ENCODE data around the gene HSPG2.

The HSPG2 gene

DNA sequence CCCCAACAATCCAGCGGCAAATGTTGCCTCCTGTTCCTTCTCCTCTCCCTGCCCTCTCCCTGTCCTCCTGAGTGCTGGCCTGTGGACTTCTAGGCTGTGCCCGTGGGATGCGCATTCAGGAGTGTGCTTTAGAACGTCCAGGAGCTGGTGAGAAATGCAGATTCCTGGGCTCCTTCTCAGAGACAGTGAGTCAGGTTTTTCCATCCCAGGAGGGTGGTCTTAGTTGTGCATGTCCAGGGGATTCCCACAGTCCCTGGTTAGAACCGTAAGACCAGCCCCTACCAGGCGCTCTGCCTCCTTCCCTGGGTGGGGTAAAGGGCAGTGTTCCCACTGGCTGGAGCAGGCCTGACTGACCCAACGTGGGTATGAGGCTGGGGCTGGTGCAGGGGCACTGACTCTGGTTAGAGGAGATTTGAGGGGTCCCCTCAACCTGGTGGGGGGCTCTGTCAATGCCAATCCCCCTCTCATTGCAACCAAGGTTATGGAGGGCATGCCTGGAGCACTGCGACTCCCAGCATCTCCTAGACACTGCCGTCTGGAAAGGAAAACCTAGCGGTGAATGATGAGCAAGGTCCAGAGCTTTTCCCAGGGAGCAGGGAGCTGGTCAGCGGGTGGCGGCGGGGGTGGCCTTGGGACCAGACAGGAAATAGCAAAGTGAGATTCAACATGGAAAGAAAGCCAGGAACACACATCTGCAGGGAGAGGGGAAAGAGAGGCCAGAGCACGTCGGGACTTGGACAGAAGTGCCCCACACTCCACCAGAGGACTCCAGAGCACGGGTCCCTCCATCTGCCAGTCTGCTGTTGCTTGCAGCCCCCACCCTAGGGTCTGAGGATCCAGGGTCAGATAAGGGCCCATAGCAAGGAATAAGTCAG, 38.5 kb downstream of the HSPG2 start:
- Histone ChIP-seq H3K27me3 (ENCODE audit: insufficient read depth, poor library complexity, severe bottlenecking) (no peaks in the 10 kb centered on the region), H3K4me3 (ENCODE audit: severe bottlenecking) (no peak overlapping the region), H3K36me3 (ENCODE audit: low read depth) (peaks cover 9% of the 10 kb centered on the region; the same call in 1 of the 2 replicates), H3K4me1 (ENCODE audit: insufficient read depth, poor library complexity, severe bottlenecking) (no peaks in the 10 kb centered on the region), H3K27ac (ENCODE audit: poor library complexity, severe bottlenecking) (no peak overlapping the region), H3K9me3 (ENCODE audit: severe bottlenecking) (no peaks in the 10 kb centered on the region)
- DNase-seq (ENCODE audit: low spot score) (peak; percentile 41), ATAC-seq (ENCODE audit: low read depth) (no peak)
- no peak for TF ChIP-seq CTCF (IDR thresholded peaks at IDR 0.05; ENCODE audit: poor library complexity, severe bottlenecking)

DNA sequence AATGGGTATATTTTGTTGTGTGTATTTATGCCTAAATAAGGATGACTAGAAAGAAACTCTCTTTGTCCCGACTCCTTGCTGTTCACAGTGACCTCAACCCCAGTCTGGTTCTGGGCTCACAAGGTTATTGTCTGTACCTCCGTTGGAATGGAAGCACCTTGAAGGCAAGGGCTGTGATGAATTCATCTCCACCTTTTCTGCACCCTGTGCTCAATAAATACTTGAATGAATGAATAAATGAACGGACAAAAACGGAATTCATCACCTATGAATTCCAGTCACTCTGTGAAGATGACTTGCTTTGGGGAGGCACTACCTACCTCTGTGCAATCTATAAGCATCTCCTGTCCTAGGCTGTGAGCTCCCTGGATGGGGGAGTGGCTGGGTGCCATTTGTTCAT, 39.3 kb downstream of the HSPG2 start:
- no peak for TF ChIP-seq CTCF (IDR thresholded peaks at IDR 0.05; ENCODE audit: poor library complexity, severe bottlenecking)
- no peaks in the 10 kb centered on the region for H3K27me3 ChIP-seq (ENCODE audit: insufficient read depth, poor library complexity, severe bottlenecking)

DNA sequence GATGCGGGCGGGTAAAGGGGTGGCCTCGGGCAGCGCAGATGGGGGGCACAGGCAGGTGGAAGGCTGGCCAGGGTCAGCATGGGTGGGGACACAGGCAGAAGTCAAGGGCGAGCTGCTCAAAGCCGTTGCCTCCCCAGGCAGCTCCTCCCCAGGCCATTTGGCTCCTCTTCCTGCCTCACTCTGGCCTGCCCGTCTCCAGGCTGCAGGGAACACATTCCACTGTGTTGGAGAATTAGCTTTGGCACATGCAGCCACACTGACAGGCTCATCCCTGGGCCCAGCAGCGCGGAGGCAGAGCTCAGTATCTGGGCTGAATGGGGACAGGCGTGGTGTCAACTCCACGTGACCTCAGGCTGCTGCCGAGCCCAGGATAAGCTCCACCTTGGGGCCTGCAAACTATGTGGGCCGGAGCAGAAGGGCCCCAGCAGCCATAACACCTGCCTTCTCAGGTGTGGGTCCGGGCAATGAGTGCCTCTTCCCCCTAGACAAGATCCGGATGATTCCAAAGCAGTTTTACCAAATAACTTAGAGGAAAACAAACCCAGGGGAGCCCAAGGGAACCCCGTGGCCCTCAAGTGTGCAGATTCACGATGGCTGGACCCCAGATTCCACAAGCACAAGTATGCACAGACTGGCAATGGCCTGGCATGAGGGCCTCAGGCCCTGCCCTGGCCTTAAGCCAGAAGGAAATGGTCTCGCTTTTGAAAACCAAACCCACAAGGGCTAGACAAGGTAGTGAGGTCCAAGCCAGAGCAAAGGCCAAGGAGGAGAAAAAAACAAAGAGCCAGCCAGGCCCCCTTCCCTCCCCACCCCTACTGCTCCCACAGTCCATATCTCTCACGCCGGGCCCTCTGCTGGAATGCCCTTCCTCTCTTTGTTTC, 40.2 kb downstream of the HSPG2 start:
- Histone ChIP-seq H3K4me3 (ENCODE audit: severe bottlenecking) (no peak overlapping the region), H3K36me3 (ENCODE audit: low read depth) (peaks cover 9% of the 10 kb centered on the region; the same call in 1 of the 2 replicates), H3K27me3 (ENCODE audit: insufficient read depth, poor library complexity, severe bottlenecking) (no peaks in the 10 kb centered on the region), H3K9me3 (ENCODE audit: severe bottlenecking) (no peaks in the 10 kb centered on the region), H3K27ac (ENCODE audit: poor library complexity, severe bottlenecking) (no peak overlapping the region), H3K4me1 (ENCODE audit: insufficient read depth, poor library complexity, severe bottlenecking) (no peaks in the 10 kb centered on the region)
- ATAC-seq (ENCODE audit: low read depth) (no peak), DNase-seq (ENCODE audit: low spot score) (peak; percentile 42)
- TF ChIP-seq CTCF (IDR thresholded peaks at IDR 0.05; ENCODE audit: poor library complexity, severe bottlenecking), result no peak

More for the DNA sequence above, 39.3 kb downstream of the HSPG2 start:
- Histone ChIP-seq H3K27ac (ENCODE audit: poor library complexity, severe bottlenecking) (no peak overlapping the region), H3K4me3 (ENCODE audit: severe bottlenecking) (no peak overlapping the region), H3K9me3 (ENCODE audit: severe bottlenecking) (no peaks in the 10 kb centered on the region), H3K36me3 (ENCODE audit: low read depth) (peaks cover 9% of the 10 kb centered on the region; the same call in 1 of the 2 replicates), H3K4me1 (ENCODE audit: insufficient read depth, poor library complexity, severe bottlenecking) (no peaks in the 10 kb centered on the region)
- ATAC-seq (ENCODE audit: low read depth), result no peak
- no peak for DNase-seq (ENCODE audit: low spot score)

GRCh38 chr1:21896026-21896425, 41.1 kb downstream of the HSPG2 start:
- peak; percentile 23 for DNase-seq (ENCODE audit: low spot score)
- Histone ChIP-seq H3K27ac (ENCODE audit: poor library complexity, severe bottlenecking) (no peak overlapping the region), H3K4me3 (ENCODE audit: severe bottlenecking) (no peak overlapping the region), H3K27me3 (ENCODE audit: insufficient read depth, poor library complexity, severe bottlenecking) (no peaks in the 10 kb centered on the region), H3K9me3 (ENCODE audit: severe bottlenecking) (no peaks in the 10 kb centered on the region), H3K36me3 (ENCODE audit: low read depth) (peaks cover 9% of the 10 kb centered on the region; the same call in 1 of the 2 replicates), H3K4me1 (ENCODE audit: insufficient read depth, poor library complexity, severe bottlenecking) (no peaks in the 10 kb centered on the region)
- no peak for ATAC-seq (ENCODE audit: low read depth)
- TF ChIP-seq CTCF (IDR thresholded peaks at IDR 0.05; ENCODE audit: poor library complexity, severe bottlenecking), result no peak
